Stimulated activated CD8-positive, alpha-beta memory T cell treated with anti-CD3 and anti-CD28 coated beads, Interleukin-15, amount 100 ng/mL, for 24 hours (primary cell): Measurements from ENCODE around the gene ENOX1.
"Not testable (repeated sequence)": the region's sequence is repeated elsewhere in the genome, so short reads cannot be mapped to it uniquely, and the experiment has no call there.

Source experiments
- DNase-seq: peaks from one replicate; pipeline ENCODE4 v3.0.0-alpha.2; 2020; ENCODE audit warnings: low read depth

The ENOX1 gene

GRCh38 chr13:43356567-43356966 is 430.2 kb downstream of the ENOX1 start:
- no peak for DNase-seq

- DNase-seq: no peak
These were observed 431.0 kb downstream of the ENOX1 start for GRCh38 chr13:43355774-43356173.

- DNase-seq: no peak
These were observed 432.4 kb downstream of the ENOX1 start for GRCh38 chr13:43354153-43354945.

- no peak for DNase-seq
These were observed 433.1 kb downstream of the ENOX1 start for GRCh38 chr13:43353631-43354030.

- DNase-seq: not testable (repeated sequence)
These were observed 435.2 kb downstream of the ENOX1 start for GRCh38 chr13:43351612-43352011.

- DNase-seq: no peak
These were observed 438.4 kb downstream of the ENOX1 start for GRCh38 chr13:43348397-43348796.

- no peak for DNase-seq
These were observed 438.9 kb downstream of the ENOX1 start for GRCh38 chr13:43347877-43348276.

- DNase-seq: no peak
These were observed 440.3 kb downstream of the ENOX1 start for GRCh38 chr13:43346427-43346826.

GRCh38 chr13:43343645-43344044 is 443.1 kb downstream of the ENOX1 start:
- DNase-seq: no peak

- DNase-seq: no peak
These were observed 446.8 kb downstream of the ENOX1 start for GRCh38 chr13:43339805-43340550.

- no peak for DNase-seq
These were observed 447.5 kb downstream of the ENOX1 start for GRCh38 chr13:43339145-43339804.

- no peak for DNase-seq
These were observed 451.0 kb downstream of the ENOX1 start for GRCh38 chr13:43335764-43336163.

- DNase-seq: no peak
These were observed 453.6 kb downstream of the ENOX1 start for GRCh38 chr13:43333176-43333575.

- DNase-seq: no peak
These were observed 455.1 kb downstream of the ENOX1 start for GRCh38 chr13:43331672-43332071.

GRCh38 chr13:43329702-43330101 is 457.1 kb downstream of the ENOX1 start:
- no peak for DNase-seq

GRCh38 chr13:43328907-43329306 is 457.9 kb downstream of the ENOX1 start:
- DNase-seq: no peak

- DNase-seq: no peak
These were observed 460.7 kb downstream of the ENOX1 start for GRCh38 chr13:43326100-43326499.

GRCh38 chr13:43325636-43326035 is 461.1 kb downstream of the ENOX1 start:
- DNase-seq: no peak

GRCh38 chr13:43324129-43324528 is 462.6 kb downstream of the ENOX1 start:
- DNase-seq: no peak

- no peak for DNase-seq
These were observed 466.9 kb downstream of the ENOX1 start for GRCh38 chr13:43319617-43320444.

- no peak for DNase-seq
These were observed 469.8 kb downstream of the ENOX1 start for GRCh38 chr13:43316946-43317353.

- no peak for DNase-seq
These were observed 470.5 kb downstream of the ENOX1 start for GRCh38 chr13:43316281-43316680.
